22Rv1 (cell line): ENCODE measurements around the gene CISD1.

Experiments used
- ZFX ChIP-seq: fragments of 450-650 bp; IDR thresholded peaks from 2 replicates; pipeline ENCODE4 v1.6.1; 2017; ENCODE audit warnings: antibody characterized with exemption, borderline replicate concordance
- TF ChIP-seq, protein P1 (sequence below): fragments of 450-650 bp; IDR thresholded peaks from 2 replicates; pipeline ENCODE4 v1.5.1; 2017; ENCODE audit warnings: mild to moderate bottlenecking

DNA sequence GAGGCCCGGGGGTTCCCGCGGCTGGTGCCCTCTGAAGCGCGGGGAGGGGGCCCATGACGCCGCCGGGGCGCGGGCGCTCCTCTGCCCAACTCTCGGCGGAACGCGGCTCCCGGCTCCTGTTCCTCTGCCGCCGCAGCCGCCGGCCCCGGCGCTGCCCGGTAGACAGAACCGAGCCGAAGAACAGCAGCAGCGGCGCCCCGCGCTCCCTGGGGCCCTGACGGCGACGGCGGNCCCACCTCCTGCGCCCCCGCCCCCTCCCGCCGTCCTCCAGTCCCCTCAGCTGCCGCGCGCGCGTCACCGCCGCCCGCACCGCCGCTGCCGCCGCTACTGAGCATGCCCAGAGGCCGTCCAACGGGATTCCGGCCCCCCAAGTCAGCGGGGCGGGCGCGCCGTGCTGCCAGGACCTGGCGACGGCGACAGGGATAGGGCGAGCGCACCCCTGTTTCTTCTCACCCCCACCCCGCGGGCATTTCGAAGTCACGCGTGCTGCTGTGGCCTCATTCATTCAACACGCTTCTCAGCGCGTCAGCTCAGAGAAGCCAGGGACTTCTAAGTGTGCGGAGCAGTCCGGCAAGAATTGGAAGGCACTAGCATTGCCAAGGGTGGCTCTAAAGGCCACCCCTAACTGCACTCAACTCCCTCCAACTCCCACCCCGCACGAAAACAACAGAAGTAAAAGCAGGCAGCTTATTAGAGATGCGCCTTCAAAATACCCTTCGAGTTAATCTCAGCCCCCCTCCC is 1.1 kb upstream of the CISD1 start, which contains the start of gene IPMK:
- TF ChIP-seq, protein P1, sequence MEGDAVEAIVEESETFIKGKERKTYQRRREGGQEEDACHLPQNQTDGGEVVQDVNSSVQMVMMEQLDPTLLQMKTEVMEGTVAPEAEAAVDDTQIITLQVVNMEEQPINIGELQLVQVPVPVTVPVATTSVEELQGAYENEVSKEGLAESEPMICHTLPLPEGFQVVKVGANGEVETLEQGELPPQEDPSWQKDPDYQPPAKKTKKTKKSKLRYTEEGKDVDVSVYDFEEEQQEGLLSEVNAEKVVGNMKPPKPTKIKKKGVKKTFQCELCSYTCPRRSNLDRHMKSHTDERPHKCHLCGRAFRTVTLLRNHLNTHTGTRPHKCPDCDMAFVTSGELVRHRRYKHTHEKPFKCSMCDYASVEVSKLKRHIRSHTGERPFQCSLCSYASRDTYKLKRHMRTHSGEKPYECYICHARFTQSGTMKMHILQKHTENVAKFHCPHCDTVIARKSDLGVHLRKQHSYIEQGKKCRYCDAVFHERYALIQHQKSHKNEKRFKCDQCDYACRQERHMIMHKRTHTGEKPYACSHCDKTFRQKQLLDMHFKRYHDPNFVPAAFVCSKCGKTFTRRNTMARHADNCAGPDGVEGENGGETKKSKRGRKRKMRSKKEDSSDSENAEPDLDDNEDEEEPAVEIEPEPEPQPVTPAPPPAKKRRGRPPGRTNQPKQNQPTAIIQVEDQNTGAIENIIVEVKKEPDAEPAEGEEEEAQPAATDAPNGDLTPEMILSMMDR: no peak
- TF ChIP-seq ZFX: no peak
